H9 (cell line): ENCODE results near the gene PLEKHA8. TPM values are rescaled to one million over a fixed set of nuclear protein-coding genes. Genes with fewer than 3 reads are reported as not detected.

Experiments
- DNase-seq: peaks from one replicate; pipeline ENCODE4 v3.0.0-alpha.2; 2017
- H2AFZ ChIP-seq: one replicate; pipeline ENCODE4 v1.6.1; 2013; ENCODE audit warnings: mild to moderate bottlenecking, low read length, control low read depth, moderate library complexity
- H2AK5ac ChIP-seq: 2 replicates; pipeline ENCODE4 v1.6.1; 2013; ENCODE audit warnings: low read length, control low read depth, mixed read lengths; ENCODE audit not compliant: insufficient read length
- H2BK120ac ChIP-seq: one replicate; pipeline ENCODE4 v1.6.1; 2013; ENCODE audit warnings: low read depth, mild to moderate bottlenecking, low read length, control low read depth, inconsistent platforms; ENCODE audit not compliant: poor library complexity, severe bottlenecking
- H2BK12ac ChIP-seq: 2 replicates; pipeline ENCODE4 v1.6.1; 2013; ENCODE audit warnings: low read length, control low read depth, mixed read lengths, low read depth; ENCODE audit not compliant: insufficient read length
- H2BK15ac ChIP-seq: 2 replicates; pipeline ENCODE4 v1.6.1; 2013; ENCODE audit warnings: low read depth, low read length, control low read depth
- H2BK20ac ChIP-seq: one replicate; pipeline ENCODE4 v1.6.1; 2013; ENCODE audit warnings: low read depth, mild to moderate bottlenecking, low read length, control low read depth, inconsistent platforms; ENCODE audit not compliant: poor library complexity, severe bottlenecking
- H2BK5ac ChIP-seq: 2 replicates; pipeline ENCODE4 v1.6.1; 2013; ENCODE audit warnings: low read length, control low read depth, mixed read lengths; ENCODE audit not compliant: insufficient read length
- H3K14ac ChIP-seq: 2 replicates; pipeline ENCODE4 v1.6.1; 2013; ENCODE audit warnings: low read length, control low read depth; ENCODE audit not compliant: insufficient read depth
- H3K18ac ChIP-seq: 2 replicates; pipeline ENCODE4 v1.6.1; 2013; ENCODE audit warnings: low read depth, mild to moderate bottlenecking, mixed read lengths, low read length, control low read depth; ENCODE audit not compliant: insufficient read length
- H3K23ac ChIP-seq: 2 replicates; pipeline ENCODE4 v1.6.1; 2013; ENCODE audit warnings: low read length, control low read depth, mixed read lengths, low read depth; ENCODE audit not compliant: insufficient read length
- H3K23me2 ChIP-seq: 2 replicates; pipeline ENCODE4 v1.6.1; 2013; ENCODE audit warnings: low read depth, mild to moderate bottlenecking, mixed read lengths, low read length, control low read depth; ENCODE audit not compliant: insufficient read length, poor library complexity, severe bottlenecking
- H3K27ac ChIP-seq: 2 replicates; pipeline ENCODE4 v1.5.1; 2013; ENCODE audit warnings: low read length, control low read depth, mixed read lengths, low read depth; ENCODE audit not compliant: insufficient read length
- H3K27me3 ChIP-seq: 2 replicates; pipeline ENCODE4 v1.6.1; 2013; ENCODE audit warnings: low read length, control low read depth, inconsistent platforms; ENCODE audit not compliant: insufficient read depth
- H3K4ac ChIP-seq: 2 replicates; pipeline ENCODE4 v1.6.1; 2013; ENCODE audit warnings: low read depth, mild to moderate bottlenecking, control low read depth, inconsistent platforms, low read length, moderate library complexity
- H3K4me1 ChIP-seq: 2 replicates; pipeline ENCODE4 v1.6.1; 2013; ENCODE audit warnings: low read length, control low read depth, inconsistent platforms; ENCODE audit not compliant: insufficient read depth
- H3K4me2 ChIP-seq: 2 replicates; pipeline ENCODE4 v1.6.1; 2013; ENCODE audit warnings: low read length, control low read depth, mixed read lengths; ENCODE audit not compliant: insufficient read length, insufficient read depth
- H3K56ac ChIP-seq: 2 replicates; pipeline ENCODE4 v1.6.1; 2013; ENCODE audit warnings: low read depth, mild to moderate bottlenecking, mixed read lengths, low read length, control low read depth; ENCODE audit not compliant: insufficient read length
- H3K79me1 ChIP-seq: 2 replicates; pipeline ENCODE4 v1.6.1; 2013; ENCODE audit warnings: low read depth, mild to moderate bottlenecking, moderate library complexity, low read length, control low read depth, inconsistent platforms; ENCODE audit not compliant: insufficient read depth, poor library complexity, severe bottlenecking
- H3K79me2 ChIP-seq: 2 replicates; pipeline ENCODE4 v1.6.1; 2013; ENCODE audit warnings: low read length, control low read depth, inconsistent platforms; ENCODE audit not compliant: insufficient read depth
- H3K9ac ChIP-seq: 2 replicates; pipeline ENCODE4 v1.6.1; 2013; ENCODE audit warnings: low read length, control low read depth, mixed read lengths; ENCODE audit not compliant: insufficient read length; ENCODE audit errors: extremely low read depth
- H3K9me3 ChIP-seq: one replicate; pipeline ENCODE4 v1.6.1; 2013; ENCODE audit warnings: low read depth, low read length, inconsistent platforms; ENCODE audit not compliant: control insufficient read depth
- H3T11ph ChIP-seq: one replicate; pipeline ENCODE4 v1.6.1; 2013; ENCODE audit warnings: mild to moderate bottlenecking, low read length, control low read depth, inconsistent platforms
- H4K20me1 ChIP-seq: one replicate; pipeline ENCODE4 v1.6.1; 2013; ENCODE audit not compliant: control insufficient read depth, insufficient read length, insufficient read depth
- H4K5ac ChIP-seq: 2 replicates; pipeline ENCODE4 v1.6.1; 2013; ENCODE audit warnings: low read depth, mild to moderate bottlenecking, mixed read lengths, low read length, control low read depth; ENCODE audit not compliant: insufficient read length
- H4K8ac ChIP-seq: replicated peaks from 2 replicates; pipeline ENCODE4 v1.6.1; 2013; ENCODE audit warnings: low read length, control low read depth, mixed read lengths, low read depth; ENCODE audit not compliant: insufficient read length
- H4K91ac ChIP-seq: 2 replicates; pipeline ENCODE4 v1.6.1; 2013; ENCODE audit warnings: low read depth, mild to moderate bottlenecking, moderate library complexity, mixed read lengths, low read length, control low read depth; ENCODE audit not compliant: insufficient read length
- H3K27ac Mint-ChIP-seq, 3 experiments: 2 replicates in 2 of 3; 3 replicates in 1 of 3; pipeline ENCODE4 v1.8.0; 2020 to 2021; ENCODE audit warnings: mixed read lengths in 3 of 3, mild to moderate bottlenecking in 1 of 3, moderate library complexity in 1 of 3
- H3K27me3 Mint-ChIP-seq: 2 replicates; pipeline ENCODE4 v1.8.0; 2021; ENCODE audit warnings: low read depth, mild to moderate bottlenecking, moderate library complexity, mixed read lengths
- H3K36me3 Mint-ChIP-seq, 3 experiments: 2 replicates in 2 of 3; 3 replicates in 1 of 3; pipeline ENCODE4 v1.8.0; 2020 to 2021; ENCODE audit warnings: low read depth in 3 of 3, mixed read lengths in 3 of 3; ENCODE audit not compliant: insufficient read depth in 1 of 3
- H3K4me1 Mint-ChIP-seq, 2 experiments: 2 replicates each; pipeline ENCODE4 v1.8.0; 2020; ENCODE audit warnings: mixed read lengths in 2 of 2
- H3K4me3 Mint-ChIP-seq, 2 experiments: 2 replicates in 1 of 2; 3 replicates in 1 of 2; pipeline ENCODE4 v1.8.0; 2020 to 2021; ENCODE audit warnings: mild to moderate bottlenecking in 2 of 2, mixed read lengths in 2 of 2, moderate library complexity in 1 of 2
- H3K9me3 Mint-ChIP-seq, 2 experiments: 2 replicates in 1 of 2; 3 replicates in 1 of 2; pipeline ENCODE4 v1.8.0; 2020; ENCODE audit warnings: mild to moderate bottlenecking in 2 of 2, mixed read lengths in 2 of 2, moderate library complexity in 1 of 2
- WGBS: extraction: QIAGEN DNeasy Blood & Tissue Kit; methylation state at CpG from one replicate; pipeline ENCODE4 v1.1.7; 2013; ENCODE audit warnings: missing lambda C conversion rate, low lambda C conversion rate, mixed read lengths; ENCODE audit not compliant: insufficient read length; ENCODE audit errors: extremely low coverage; 5-methylcytosine and 5-hydroxymethylcytosine counted together
- total RNA-seq: library from RNA; stranded (reverse); gene quantifications from 2 replicates; pipeline ENCODE4 v1.2.1, GENCODE V29; 2021
- TF ChIP-seq, protein P1 (sequence below): fragments of 200-600 bp; sonication (generic); conservative IDR thresholded peaks from 3 replicates; pipeline ENCODE4 v1.8.0; 2021; ENCODE audit warnings: antibody characterized with exemption, mild to moderate bottlenecking

PLEKHA8 gene
- total RNA-seq, 1 experiment from 2014 or later = 37.0 TPM

DNA sequence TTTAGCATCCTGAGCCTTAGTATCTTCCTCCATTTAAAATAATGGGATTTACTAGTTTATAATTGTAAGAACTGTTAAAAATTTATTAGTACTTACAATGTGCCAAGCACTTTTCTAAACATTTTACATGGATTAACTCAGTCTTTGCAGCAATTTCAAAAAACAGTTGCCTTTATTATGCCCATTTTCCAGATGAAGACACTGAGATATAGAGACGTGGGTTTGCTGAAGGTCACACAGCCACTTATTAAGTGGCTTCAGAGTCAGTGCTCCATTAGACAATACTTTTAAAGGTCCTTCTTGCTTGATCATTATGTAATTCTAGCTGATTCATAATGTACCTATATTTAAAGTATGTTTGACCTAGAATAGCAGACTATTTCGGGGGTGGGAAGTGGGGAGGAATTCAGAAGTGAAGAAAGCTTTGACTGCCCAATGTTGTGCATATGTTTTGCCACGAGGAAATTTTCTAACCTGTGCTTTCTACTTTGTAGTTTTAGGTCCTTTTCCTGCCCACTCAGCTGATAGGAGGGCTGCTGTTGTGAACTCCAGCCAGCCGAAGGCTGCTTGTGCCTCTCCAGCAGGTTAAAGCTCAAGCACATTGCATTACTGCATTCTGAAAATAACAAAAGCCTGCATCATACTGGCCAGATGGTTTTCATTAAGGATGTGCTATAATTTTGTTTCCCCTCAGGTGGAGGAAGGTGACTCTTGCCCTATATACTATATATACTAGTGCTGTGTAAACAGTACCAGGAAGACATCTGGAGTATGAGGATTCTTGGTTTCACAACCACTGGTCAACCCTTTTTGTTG, 4.3 kb downstream of the PLEKHA8 start:
- Histone ChIP-seq H3T11ph (no peak overlapping the region), H2AK5ac (no peak overlapping the region), H4K91ac (no peak overlapping the region), H3K14ac (no peak overlapping the region), H3K9ac (no peak overlapping the region), H4K5ac (no peak overlapping the region), H3K9me3 (no peaks in the 10 kb centered on the region), H2BK5ac (no peak overlapping the region), H3K79me1 (peaks cover 14% of the 10 kb centered on the region), H3K4ac (no peak overlapping the region), H4K8ac (no peak overlapping the region), H3K23ac (no peak overlapping the region), H3K27me3 (no peaks in the 10 kb centered on the region), H3K23me2 (peaks cover 5% of the 10 kb centered on the region), H3K4me1 (peaks cover 4% of the 10 kb centered on the region; the same call in 1 of the 2 replicates), H2AFZ (no peak overlapping the region), H3K18ac (no peak overlapping the region), H2BK15ac (no peak overlapping the region), H3K56ac (no peak overlapping the region), H2BK20ac (no peak overlapping the region), H2BK12ac (no peak overlapping the region), H4K20me1 (no peaks in the 10 kb centered on the region), H3K79me2 (peaks cover 22% of the 10 kb centered on the region; the same call in 1 of the 2 replicates), H3K4me2 (no peak overlapping the region), H3K27ac (no peak overlapping the region), H2BK120ac (no peak overlapping the region)
- no peaks in the 10 kb centered on the region for H3K27me3 Mint-ChIP-seq
- no CpG with 5 or more reads among the region's 4 CpGs for WGBS
- H3K4me1 Mint-ChIP-seq = peaks cover 5 to 7% of the 10 kb centered on the region in 2 experiments
- H3K9me3 Mint-ChIP-seq = no peaks in the 10 kb centered on the region
- peak overlapping the region in 1 of 3 experiments; percentile 35; a peak in 1 of 7 replicates for H3K27ac Mint-ChIP-seq
- peaks cover 0 to 6% (median 5%) of the 10 kb centered on the region in 3 experiments; a peak in 4 of 7 replicates for H3K36me3 Mint-ChIP-seq
- TF ChIP-seq, protein P1, sequence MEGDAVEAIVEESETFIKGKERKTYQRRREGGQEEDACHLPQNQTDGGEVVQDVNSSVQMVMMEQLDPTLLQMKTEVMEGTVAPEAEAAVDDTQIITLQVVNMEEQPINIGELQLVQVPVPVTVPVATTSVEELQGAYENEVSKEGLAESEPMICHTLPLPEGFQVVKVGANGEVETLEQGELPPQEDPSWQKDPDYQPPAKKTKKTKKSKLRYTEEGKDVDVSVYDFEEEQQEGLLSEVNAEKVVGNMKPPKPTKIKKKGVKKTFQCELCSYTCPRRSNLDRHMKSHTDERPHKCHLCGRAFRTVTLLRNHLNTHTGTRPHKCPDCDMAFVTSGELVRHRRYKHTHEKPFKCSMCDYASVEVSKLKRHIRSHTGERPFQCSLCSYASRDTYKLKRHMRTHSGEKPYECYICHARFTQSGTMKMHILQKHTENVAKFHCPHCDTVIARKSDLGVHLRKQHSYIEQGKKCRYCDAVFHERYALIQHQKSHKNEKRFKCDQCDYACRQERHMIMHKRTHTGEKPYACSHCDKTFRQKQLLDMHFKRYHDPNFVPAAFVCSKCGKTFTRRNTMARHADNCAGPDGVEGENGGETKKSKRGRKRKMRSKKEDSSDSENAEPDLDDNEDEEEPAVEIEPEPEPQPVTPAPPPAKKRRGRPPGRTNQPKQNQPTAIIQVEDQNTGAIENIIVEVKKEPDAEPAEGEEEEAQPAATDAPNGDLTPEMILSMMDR = no peak
- DNase-seq = no peak
- no peak overlapping the region for H3K4me3 Mint-ChIP-seq
